OCI-LY1 (cell line): ENCODE data around the gene SERHL2.

Experiments used
- H2AFZ ChIP-seq: fragments of 200-600 bp; sonication (generic), shearing (Covaris generic); 2 replicates; pipeline ENCODE4 v1.6.0; 2014; ENCODE audit warnings: antibody characterized with exemption, mild to moderate bottlenecking, low read length
- H3F3A ChIP-seq: fragments of 200-600 bp; sonication (generic), shearing (Covaris generic); 2 replicates; pipeline ENCODE4 v1.6.0; 2014; ENCODE audit warnings: mild to moderate bottlenecking, antibody characterized with exemption, low read length, moderate library complexity; ENCODE audit not compliant: insufficient read depth
- H3K27ac ChIP-seq: fragments of 200-600 bp; sonication (generic); 2 replicates; pipeline ENCODE4 v1.5.1; 2014; ENCODE audit warnings: low read length, mixed run types, mild to moderate bottlenecking, low read depth; ENCODE audit not compliant: poor library complexity, severe bottlenecking
- H3K27me3 ChIP-seq: fragments of 200-600 bp; sonication (generic); 2 replicates; pipeline ENCODE4 v1.6.0; 2014; ENCODE audit warnings: antibody characterized with exemption, mild to moderate bottlenecking, low read length, moderate library complexity; ENCODE audit not compliant: insufficient read depth
- H3K36me3 ChIP-seq: fragments of 200-600 bp; sonication (generic); 2 replicates; pipeline ENCODE4 v1.6.1; 2014; ENCODE audit warnings: mild to moderate bottlenecking, antibody characterized with exemption, low read length, moderate library complexity, mixed read lengths; ENCODE audit not compliant: insufficient read depth
- H3K4me1 ChIP-seq: fragments of 200-600 bp; sonication (generic); 2 replicates; pipeline ENCODE4 v1.5.1; 2014; ENCODE audit warnings: mild to moderate bottlenecking, low read length, moderate library complexity; ENCODE audit not compliant: insufficient read depth, severe bottlenecking
- H3K4me2 ChIP-seq: fragments of 200-600 bp; sonication (generic), shearing (Covaris generic); 2 replicates; pipeline ENCODE4 v1.6.1; 2014; ENCODE audit warnings: low read length
- H3K4me3 ChIP-seq: fragments of 200-600 bp; sonication (generic); 2 replicates; pipeline ENCODE4 v1.5.1; 2014; ENCODE audit warnings: low read length, low read depth, mild to moderate bottlenecking, mixed read lengths; ENCODE audit not compliant: poor library complexity, severe bottlenecking
- H3K79me2 ChIP-seq: fragments of 200-600 bp; shearing (Covaris generic); 2 replicates; pipeline ENCODE4 v1.6.1; 2016; ENCODE audit warnings: mixed run types, low read length, mixed read lengths; ENCODE audit not compliant: insufficient read depth
- H3K9ac ChIP-seq: fragments of 200-600 bp; sonication (generic), shearing (Covaris generic); 2 replicates; pipeline ENCODE4 v1.6.1; 2014; ENCODE audit warnings: mild to moderate bottlenecking, low read length, mixed read lengths
- H3K9me2 ChIP-seq: fragments of 200-600 bp; sonication (generic), shearing (Covaris generic); 2 replicates; pipeline ENCODE4 v1.6.1; 2014; ENCODE audit warnings: low read depth, mild to moderate bottlenecking, low read length, mixed read lengths
- H3K9me3 ChIP-seq: fragments of 200-600 bp; shearing (Covaris generic); 2 replicates; pipeline ENCODE4 v1.6.1; 2014; ENCODE audit warnings: low read length, mixed read lengths
- H4K20me1 ChIP-seq: fragments of 200-600 bp; sonication (generic), shearing (Covaris generic); 2 replicates; pipeline ENCODE4 v1.6.0; 2016; ENCODE audit warnings: mild to moderate bottlenecking, low read length; ENCODE audit not compliant: insufficient read depth
- EZH2 ChIP-seq: fragments of 200-600 bp; sonication (generic), shearing (Covaris generic); IDR thresholded peaks from 2 replicates; pipeline ENCODE4 v1.8.0; 2017; ENCODE audit warnings: borderline replicate concordance, mixed run types, mild to moderate bottlenecking, antibody characterized with exemption, low read length, moderate library complexity, mixed read lengths
- TF ChIP-seq, protein P1 (sequence below): fragments of 200-600 bp; sonication (generic), shearing (Covaris generic); IDR thresholded peaks from 2 replicates; pipeline ENCODE4 v1.5.1; 2017; ENCODE audit warnings: mild to moderate bottlenecking, antibody characterized with exemption, low read length, moderate library complexity, mixed read lengths

The SERHL2 gene

DNA sequence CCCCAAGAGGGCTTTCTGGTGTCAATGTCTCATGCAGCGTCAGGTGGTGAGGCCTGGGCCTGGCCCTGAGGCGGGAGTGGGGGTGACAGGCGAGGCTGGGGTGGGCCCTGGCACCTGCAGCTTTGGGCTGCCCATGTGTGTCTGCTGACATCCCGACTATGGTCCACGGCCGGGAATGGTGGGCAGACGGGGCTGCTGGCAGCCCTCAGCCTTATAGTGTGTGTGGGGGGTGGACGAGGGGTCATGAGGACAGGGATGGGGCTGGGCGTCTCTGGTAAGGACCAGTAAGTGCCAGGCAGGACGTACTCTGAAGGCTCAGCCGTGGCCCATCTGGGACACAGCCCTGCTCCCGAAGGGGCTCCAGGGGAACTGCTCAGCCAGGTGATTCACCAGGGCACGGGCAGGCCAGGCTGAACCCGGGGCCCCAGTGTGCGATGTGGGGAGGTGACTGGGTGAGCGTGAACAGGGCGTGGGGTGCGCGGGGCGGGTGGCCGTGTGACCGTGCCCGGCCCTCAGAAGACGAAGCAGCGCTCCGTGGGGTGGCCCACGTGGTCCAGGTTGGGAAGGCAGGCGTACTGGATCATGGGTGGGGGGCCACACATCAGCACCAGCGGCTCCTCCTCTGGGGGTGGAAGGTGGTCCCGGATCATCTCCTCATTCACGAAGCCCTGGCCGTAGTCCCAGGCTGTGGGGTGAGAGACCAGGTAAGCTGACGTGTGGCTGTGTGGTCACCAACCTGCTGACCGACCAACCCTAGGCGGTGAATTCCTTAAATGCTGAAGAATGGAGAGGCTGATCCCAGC is 65.7 kb downstream of the SERHL2 start:
- Histone ChIP-seq H3K9me3 (no peaks in the 10 kb centered on the region), H3K36me3 (peaks cover 14% of the 10 kb centered on the region), H3K27me3 (no peaks in the 10 kb centered on the region), H3K4me2 (no peak overlapping the region), H4K20me1 (no peaks in the 10 kb centered on the region), H3F3A (peaks cover 4% of the 10 kb centered on the region; the same call in 1 of the 2 replicates), H3K79me2 (no peaks in the 10 kb centered on the region), H2AFZ (no peak overlapping the region), H3K9ac (no peak overlapping the region), H3K4me1 (peaks cover 30% of the 10 kb centered on the region), H3K9me2 (no peaks in the 10 kb centered on the region), H3K4me3 (no peak overlapping the region), H3K27ac (no peak overlapping the region)
- no peak for TF ChIP-seq EZH2
- TF ChIP-seq, protein P1, sequence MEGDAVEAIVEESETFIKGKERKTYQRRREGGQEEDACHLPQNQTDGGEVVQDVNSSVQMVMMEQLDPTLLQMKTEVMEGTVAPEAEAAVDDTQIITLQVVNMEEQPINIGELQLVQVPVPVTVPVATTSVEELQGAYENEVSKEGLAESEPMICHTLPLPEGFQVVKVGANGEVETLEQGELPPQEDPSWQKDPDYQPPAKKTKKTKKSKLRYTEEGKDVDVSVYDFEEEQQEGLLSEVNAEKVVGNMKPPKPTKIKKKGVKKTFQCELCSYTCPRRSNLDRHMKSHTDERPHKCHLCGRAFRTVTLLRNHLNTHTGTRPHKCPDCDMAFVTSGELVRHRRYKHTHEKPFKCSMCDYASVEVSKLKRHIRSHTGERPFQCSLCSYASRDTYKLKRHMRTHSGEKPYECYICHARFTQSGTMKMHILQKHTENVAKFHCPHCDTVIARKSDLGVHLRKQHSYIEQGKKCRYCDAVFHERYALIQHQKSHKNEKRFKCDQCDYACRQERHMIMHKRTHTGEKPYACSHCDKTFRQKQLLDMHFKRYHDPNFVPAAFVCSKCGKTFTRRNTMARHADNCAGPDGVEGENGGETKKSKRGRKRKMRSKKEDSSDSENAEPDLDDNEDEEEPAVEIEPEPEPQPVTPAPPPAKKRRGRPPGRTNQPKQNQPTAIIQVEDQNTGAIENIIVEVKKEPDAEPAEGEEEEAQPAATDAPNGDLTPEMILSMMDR: no peak

DNA sequence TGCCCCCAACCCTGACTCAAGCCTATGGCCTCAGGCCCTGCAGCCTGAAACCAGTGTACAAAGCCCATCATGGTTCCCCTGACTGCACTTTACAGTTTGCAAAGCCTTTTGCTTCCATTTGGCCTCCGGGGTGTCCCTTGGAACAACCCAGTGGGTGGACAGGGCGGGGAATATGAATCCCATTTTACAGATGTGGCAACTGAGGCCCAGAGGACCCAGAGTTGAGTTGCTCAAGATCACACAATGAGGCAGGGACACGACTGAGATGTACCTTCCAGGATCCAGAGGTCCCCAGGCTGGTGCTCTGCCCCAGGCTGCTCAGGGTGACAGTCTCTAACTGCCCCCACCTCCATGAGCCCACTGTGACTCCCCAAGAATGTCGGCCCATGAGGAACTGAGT is 66.3 kb downstream of the SERHL2 start:
- no peaks in the 10 kb centered on the region for H3K27me3 ChIP-seq
- H3K36me3 ChIP-seq: peaks cover 14% of the 10 kb centered on the region
- H3K27ac ChIP-seq: no peak overlapping the region
- H2AFZ ChIP-seq: no peak overlapping the region
- H3F3A ChIP-seq: peaks cover 4% of the 10 kb centered on the region; the same call in 1 of the 2 replicates
- H3K4me2 ChIP-seq: no peak overlapping the region
- no peaks in the 10 kb centered on the region for H3K9me3 ChIP-seq
- H3K4me1 ChIP-seq: peaks cover 34% of the 10 kb centered on the region
- H3K9me2 ChIP-seq: no peaks in the 10 kb centered on the region
- H3K4me3 ChIP-seq: no peak overlapping the region
- no peak overlapping the region for H3K9ac ChIP-seq
- no peaks in the 10 kb centered on the region for H3K79me2 ChIP-seq
- TF ChIP-seq, protein P1: no peak
- no peak for TF ChIP-seq EZH2
- H4K20me1 ChIP-seq: no peaks in the 10 kb centered on the region

DNA sequence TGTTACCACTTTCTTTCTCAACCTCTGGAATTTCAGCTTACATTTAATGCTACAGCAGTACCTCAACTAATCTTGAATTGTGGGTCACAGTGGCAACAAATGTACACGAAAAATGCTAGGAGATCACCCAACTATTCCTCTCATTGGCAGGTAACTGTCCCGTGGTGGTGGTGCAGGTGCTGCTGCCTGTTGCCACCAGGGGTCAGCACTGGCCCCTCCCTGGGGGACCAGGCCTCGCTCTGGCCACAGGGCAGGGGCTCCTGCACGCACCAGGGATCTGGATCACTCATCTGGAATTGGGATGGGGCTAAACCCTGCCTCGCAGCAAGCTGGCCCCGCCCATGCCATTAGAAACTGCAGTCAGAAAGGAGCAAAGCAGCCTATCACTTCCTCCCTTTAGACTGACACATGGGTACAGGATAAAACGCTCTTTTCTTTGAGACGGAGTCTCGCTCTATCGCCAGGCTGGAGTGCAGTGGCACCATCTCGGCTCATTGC is 67.8 kb downstream of the SERHL2 start:
- Histone ChIP-seq H3K9me2 (no peaks in the 10 kb centered on the region), H3K36me3 (peaks cover 20% of the 10 kb centered on the region), H3K9me3 (no peaks in the 10 kb centered on the region), H3K9ac (no peak overlapping the region), H4K20me1 (no peaks in the 10 kb centered on the region), H3F3A (no peaks in the 10 kb centered on the region), H3K4me2 (no peak overlapping the region), H3K4me1 (peaks cover 27% of the 10 kb centered on the region), H3K27me3 (no peaks in the 10 kb centered on the region), H3K79me2 (no peaks in the 10 kb centered on the region), H3K4me3 (no peak overlapping the region), H2AFZ (no peak overlapping the region), H3K27ac (no peak overlapping the region)
- TF ChIP-seq EZH2: no peak
- TF ChIP-seq, protein P1: peak; percentile 95
